ENCODE results near the gene GAB1.

Gene GAB1

DNA sequence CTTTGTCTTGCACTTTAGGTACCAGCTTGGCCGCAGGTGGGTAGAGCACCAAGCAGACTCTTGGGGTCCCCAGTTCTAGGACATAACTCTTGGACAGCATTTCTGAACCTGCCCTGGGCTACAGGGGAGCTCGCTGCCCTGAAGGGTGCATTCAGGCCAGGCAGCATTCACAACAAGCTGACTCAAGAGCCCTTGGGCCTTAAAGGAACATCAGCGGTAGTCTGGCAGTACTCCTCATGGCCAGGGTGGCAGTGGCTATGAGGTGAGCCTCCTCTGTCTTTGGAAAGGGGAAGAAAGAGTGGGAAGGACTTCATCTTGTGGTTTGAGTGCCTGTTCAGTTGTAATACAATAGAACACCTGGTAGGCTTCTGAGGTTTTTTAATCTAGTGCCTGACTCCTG lies 152.0 kb downstream of the GAB1 start:
- no peak for ATAC-seq
- DNase-seq (ENCODE audit: low spot score in 2 of 2), result no peak
- Mint-ChIP-seq H3K4me1 (no peaks in the 10 kb centered on the region), H3K36me3 (no peaks in the 10 kb centered on the region), H3K27ac (no peak overlapping the region), H3K9me3 (no peaks in the 10 kb centered on the region), H3K4me3 (no peak overlapping the region)

- Mint-ChIP-seq H3K9me3 (no peaks in the 10 kb centered on the region), H3K27ac (no peak overlapping the region), H3K36me3 (no peaks in the 10 kb centered on the region), H3K4me3 (no peak overlapping the region), H3K4me1 (no peaks in the 10 kb centered on the region)
- ATAC-seq, result no peak
- DNase-seq (ENCODE audit: low spot score in 2 of 2), result no peak
These were observed 152.4 kb downstream of the GAB1 start for GRCh38 chr4:143489106-143489505.

GRCh38 chr4:143498021-143498420 lies 161.3 kb downstream of the GAB1 start:
- H3K36me3 Mint-ChIP-seq, result no peaks in the 10 kb centered on the region
- H3K4me1 Mint-ChIP-seq, result no peaks in the 10 kb centered on the region
- H3K4me3 Mint-ChIP-seq, result no peak overlapping the region
- DNase-seq (ENCODE audit: low spot score in 2 of 2) (no peak), ATAC-seq (no peak)
- H3K9me3 Mint-ChIP-seq, result no peaks in the 10 kb centered on the region
- no peak overlapping the region for H3K27ac Mint-ChIP-seq

DNA sequence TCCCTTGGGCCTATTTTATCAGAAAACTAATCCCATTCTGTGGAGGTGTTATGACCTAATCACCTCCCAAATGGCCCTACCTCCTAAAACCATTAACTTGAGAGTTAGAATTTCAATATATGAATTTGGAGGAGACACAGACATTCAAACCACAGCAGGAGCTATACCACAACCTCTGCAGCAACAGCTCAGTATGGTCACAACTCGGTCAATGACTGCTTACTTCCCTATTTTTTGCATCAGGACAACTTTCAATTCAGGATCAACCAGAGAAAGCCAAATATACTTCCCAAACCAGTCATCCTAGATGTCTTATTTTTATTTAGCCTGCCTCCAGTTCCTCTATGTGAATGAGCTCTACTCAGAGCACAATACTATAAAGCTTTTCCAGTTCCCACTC lies 165.6 kb downstream of the GAB1 start:
- H3K27ac Mint-ChIP-seq, result no peak overlapping the region
- H3K4me3 Mint-ChIP-seq, result no peak overlapping the region
- ATAC-seq, result no peak
- H3K9me3 Mint-ChIP-seq, result no peaks in the 10 kb centered on the region
- H3K4me1 Mint-ChIP-seq, result no peaks in the 10 kb centered on the region
- DNase-seq (ENCODE audit: low spot score in 2 of 2), result no peak
- no peaks in the 10 kb centered on the region for H3K36me3 Mint-ChIP-seq

- Mint-ChIP-seq H3K27ac (no peak overlapping the region), H3K9me3 (no peaks in the 10 kb centered on the region), H3K4me3 (no peak overlapping the region), H3K36me3 (no peaks in the 10 kb centered on the region), H3K4me1 (no peaks in the 10 kb centered on the region)
- DNase-seq (ENCODE audit: low spot score in 2 of 2) (no peak), ATAC-seq (no peak)
These were observed 169.4 kb downstream of the GAB1 start for GRCh38 chr4:143506031-143506430.

DNA sequence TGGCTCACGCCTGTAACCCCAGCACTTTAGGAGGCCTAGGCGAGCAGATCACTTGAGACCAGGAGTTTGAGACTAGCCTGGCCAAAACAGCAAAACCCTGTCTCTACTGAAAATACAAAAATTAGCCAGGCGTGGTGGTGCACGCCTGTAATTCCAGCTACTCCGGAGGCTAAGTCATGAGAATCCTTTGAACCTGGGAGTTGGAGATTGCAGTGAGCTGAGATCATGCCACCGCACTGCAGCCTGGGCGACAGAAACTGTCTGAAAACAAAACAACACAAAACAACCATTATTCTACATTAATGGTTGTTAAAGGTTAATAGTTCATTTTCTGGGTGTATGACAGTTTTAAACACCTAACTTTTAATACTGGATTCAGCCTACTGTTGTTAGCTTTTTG lies 175.2 kb downstream of the GAB1 start:
- Mint-ChIP-seq H3K4me1 (peaks cover 22% of the 10 kb centered on the region), H3K4me3 (no peak overlapping the region), H3K36me3 (peaks cover 38% of the 10 kb centered on the region), H3K27ac (no peak overlapping the region), H3K9me3 (no peaks in the 10 kb centered on the region)
- DNase-seq (ENCODE audit: low spot score in 2 of 2), result no peak
- ATAC-seq, result no peak

DNA sequence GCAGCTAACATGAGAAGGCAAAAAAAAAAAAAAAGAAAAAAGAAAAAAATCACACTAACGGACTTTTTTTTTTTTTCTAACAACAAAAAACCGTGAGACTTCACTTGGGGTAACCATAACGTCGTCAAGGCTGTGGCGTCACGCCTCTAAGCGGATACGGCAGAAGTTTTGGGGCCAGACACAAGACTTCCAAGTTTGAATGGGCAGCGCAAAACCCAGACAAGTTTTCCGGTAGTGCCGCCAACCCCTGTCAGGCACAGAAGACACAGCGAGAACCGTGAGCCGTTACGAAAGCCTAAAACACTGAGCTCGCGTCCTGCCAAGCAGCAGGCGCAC lies 176.3 kb downstream of the GAB1 start:
- Mint-ChIP-seq H3K36me3 (peaks cover 48% of the 10 kb centered on the region), H3K27ac (peak overlapping the region; percentile 96), H3K9me3 (no peaks in the 10 kb centered on the region), H3K4me1 (peaks cover 27% of the 10 kb centered on the region), H3K4me3 (peak overlapping the region; percentile 98)
- ATAC-seq, result peak; percentile 68
- no peak for DNase-seq (ENCODE audit: low spot score in 2 of 2)

DNA sequence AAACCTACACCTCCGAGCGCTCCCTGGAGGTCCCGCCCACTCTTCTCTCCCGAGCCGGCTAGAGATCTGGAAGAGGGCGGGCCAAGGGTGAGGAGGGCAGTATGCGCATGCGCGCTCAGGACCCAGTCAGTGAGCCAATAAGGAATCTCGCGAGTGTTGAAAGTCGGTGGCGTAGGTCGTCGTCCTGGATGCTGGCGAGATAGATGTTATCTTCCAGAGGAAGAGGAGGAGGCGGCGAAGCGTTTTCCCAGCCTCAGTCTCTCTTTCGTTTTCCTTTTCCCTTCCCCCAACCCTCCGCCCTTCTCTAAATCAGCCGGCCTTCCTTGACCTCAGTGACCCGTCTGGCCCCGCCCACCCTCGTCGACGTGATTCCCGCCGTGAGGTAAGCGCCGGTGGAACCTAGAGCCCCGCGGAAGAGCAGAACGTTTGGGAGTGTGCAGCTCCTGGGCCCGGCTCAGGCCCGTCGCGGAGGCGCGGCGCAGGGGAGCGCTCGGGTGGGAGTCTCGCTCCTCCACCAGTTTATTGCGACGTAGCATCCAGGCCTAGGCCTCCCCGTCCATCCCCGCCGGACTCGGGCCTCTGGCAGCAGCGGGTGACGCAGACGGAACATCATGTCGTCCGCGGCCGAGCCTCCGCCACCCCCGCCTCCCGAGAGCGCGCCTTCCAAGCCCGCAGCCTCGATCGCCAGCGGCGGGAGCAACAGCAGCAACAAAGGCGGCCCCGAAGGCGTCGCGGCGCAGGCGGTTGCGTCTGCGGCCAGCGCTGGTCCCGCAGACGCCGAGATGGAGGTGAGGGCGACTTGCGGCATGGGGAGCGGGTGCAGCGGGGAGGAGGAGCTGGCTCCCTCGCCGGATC lies 176.9 kb downstream of the GAB1 start, which contains the start of gene SMARCA5:
Gene SMARCA5, plus strand, starts transcription at position 389 of the 855 bp plus-strand sequence. Its CDS starts 223 bp downstream, at position 612.
- H3K4me1 Mint-ChIP-seq, result peaks cover 27% of the 10 kb centered on the region
- no peaks in the 10 kb centered on the region for H3K9me3 Mint-ChIP-seq
- H3K27ac Mint-ChIP-seq, result peak within 1 kb of the TSS; percentile 96
- H3K4me3 Mint-ChIP-seq, result peak within 1 kb of the TSS; percentile 98
- DNase-seq (ENCODE audit: low spot score in 2 of 2) (peak; percentile 86 to 98), ATAC-seq (peak; percentile 87)
- H3K36me3 Mint-ChIP-seq, result peaks cover 54% of the 10 kb centered on the region

GRCh38 chr4:143514169-143514495 lies 177.5 kb downstream of the GAB1 start:
- H3K27ac Mint-ChIP-seq, result peak overlapping the region; percentile 96
- peak; percentile 46 for ATAC-seq
- no peaks in the 10 kb centered on the region for H3K9me3 Mint-ChIP-seq
- peaks cover 33% of the 10 kb centered on the region for H3K4me1 Mint-ChIP-seq
- peak overlapping the region; percentile 98 for H3K4me3 Mint-ChIP-seq
- no peak for DNase-seq (ENCODE audit: low spot score in 2 of 2)
- peaks cover 60% of the 10 kb centered on the region for H3K36me3 Mint-ChIP-seq

DNA sequence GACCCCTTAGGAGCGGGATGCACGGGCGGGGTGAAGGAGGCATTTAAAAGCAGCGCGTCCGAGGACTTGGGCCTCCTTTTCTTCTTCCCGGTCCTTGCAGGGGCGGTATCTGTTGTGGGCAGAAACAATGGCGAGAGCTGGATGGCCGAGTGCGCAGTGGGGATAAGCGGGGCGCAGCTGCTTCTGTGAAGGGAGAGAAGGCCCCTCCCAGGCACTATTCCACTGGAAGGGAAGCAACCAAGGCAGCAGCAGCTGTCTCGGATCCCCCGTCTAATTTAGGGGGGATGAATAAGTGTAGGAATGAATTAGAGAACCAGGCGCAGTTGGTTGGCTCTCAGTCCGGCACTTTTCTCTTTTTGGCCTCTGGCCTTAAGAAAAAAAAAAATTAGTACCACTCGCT lies 177.8 kb downstream of the GAB1 start:
- Mint-ChIP-seq H3K4me3 (peak overlapping the region; percentile 98), H3K4me1 (peaks cover 36% of the 10 kb centered on the region), H3K9me3 (no peaks in the 10 kb centered on the region), H3K36me3 (peaks cover 64% of the 10 kb centered on the region), H3K27ac (peak overlapping the region; percentile 96)
- ATAC-seq, result no peak
- peak; percentile 4 to 67 for DNase-seq (ENCODE audit: low spot score in 2 of 2)

DNA sequence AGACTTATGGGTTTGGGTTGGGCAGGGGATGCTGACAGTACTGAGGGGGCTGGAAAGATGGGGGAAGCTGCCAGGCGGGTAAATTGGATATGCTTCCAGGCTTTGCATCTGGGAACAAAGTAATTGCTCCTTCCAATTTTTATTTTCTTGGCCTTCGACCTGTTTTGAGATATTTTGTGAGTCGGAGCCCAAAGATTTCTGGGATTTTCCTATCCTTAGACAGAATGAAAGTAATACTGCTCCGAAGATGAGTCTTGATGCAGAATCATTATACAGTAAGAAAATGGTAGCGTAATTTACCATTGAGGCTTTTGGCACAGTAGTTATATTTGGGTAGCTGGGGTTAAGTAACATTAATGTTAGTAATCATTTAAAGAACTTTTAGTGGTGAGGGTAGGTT lies 178.2 kb downstream of the GAB1 start:
- DNase-seq (ENCODE audit: low spot score in 2 of 2) (no peak), ATAC-seq (no peak)
- peaks cover 68% of the 10 kb centered on the region for H3K36me3 Mint-ChIP-seq
- no peaks in the 10 kb centered on the region for H3K9me3 Mint-ChIP-seq
- peaks cover 40% of the 10 kb centered on the region for H3K4me1 Mint-ChIP-seq
- H3K4me3 Mint-ChIP-seq, result peak overlapping the region; percentile 98
- H3K27ac Mint-ChIP-seq, result peak overlapping the region; percentile 96

DNA sequence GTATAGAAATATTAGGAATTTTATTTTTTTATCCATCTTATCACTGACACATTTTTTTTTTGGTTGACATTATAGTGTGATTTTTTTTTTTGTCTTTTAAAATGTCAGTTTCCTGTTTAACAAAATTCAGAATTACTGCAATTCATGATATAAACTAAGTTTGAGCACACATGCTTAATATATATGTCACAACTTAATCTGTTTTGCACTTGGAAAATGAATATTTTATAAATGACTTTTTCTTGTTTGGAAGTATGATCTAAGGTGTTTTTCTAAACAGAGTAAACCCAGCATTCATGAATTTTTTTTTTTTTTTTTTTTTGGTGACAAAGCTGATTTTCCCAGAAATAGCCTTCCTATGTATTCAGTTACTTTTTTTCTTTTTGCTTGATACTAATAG lies 179.2 kb downstream of the GAB1 start:
- no peaks in the 10 kb centered on the region for H3K9me3 Mint-ChIP-seq
- no peak for DNase-seq (ENCODE audit: low spot score in 2 of 2)
- H3K27ac Mint-ChIP-seq, result peak overlapping the region; percentile 3
- no peak for ATAC-seq
- peak overlapping the region; percentile 98 for H3K4me3 Mint-ChIP-seq
- peaks cover 45% of the 10 kb centered on the region for H3K4me1 Mint-ChIP-seq
- peaks cover 78% of the 10 kb centered on the region for H3K36me3 Mint-ChIP-seq

DNA sequence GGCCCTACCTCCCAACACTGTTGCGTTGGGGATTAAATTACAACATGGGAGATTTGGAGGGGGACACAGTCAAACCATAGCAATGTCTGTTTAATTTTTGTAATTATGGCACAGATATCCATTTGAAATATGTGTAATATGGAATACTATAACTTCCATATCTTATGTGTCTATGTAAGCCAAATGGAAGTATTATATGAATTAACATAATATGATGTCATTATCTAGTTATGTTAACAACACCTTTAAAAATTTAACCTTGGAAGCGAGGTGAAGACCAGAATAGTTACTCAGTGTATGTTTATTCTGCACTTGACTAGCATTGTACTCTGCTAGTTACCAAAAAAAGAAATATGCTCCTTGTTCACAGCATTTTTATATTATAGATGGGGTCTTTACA lies 181.1 kb downstream of the GAB1 start:
- H3K27ac Mint-ChIP-seq, result no peak overlapping the region
- H3K36me3 Mint-ChIP-seq, result peaks cover 94% of the 10 kb centered on the region
- no peaks in the 10 kb centered on the region for H3K9me3 Mint-ChIP-seq
- no peak for ATAC-seq
- no peak overlapping the region for H3K4me3 Mint-ChIP-seq
- DNase-seq (ENCODE audit: low spot score in 2 of 2), result no peak
- H3K4me1 Mint-ChIP-seq, result peaks cover 49% of the 10 kb centered on the region

Data from stimulated activated effector memory CD8-positive, alpha-beta T cell treated with anti-CD3 and anti-CD28 coated beads, Interleukin-12 subunit alpha, Interleukin-12 subunit beta, amount 100 ng/mL, for 72 hours (primary cell).